Type B pancreatic cell (in vitro differentiated cells): ENCODE measurements around the gene KCNJ8. TPM values are rescaled to one million over a fixed set of nuclear protein-coding genes. Genes with fewer than 3 reads are reported as not detected.

Source experiments
- DNase-seq: peaks from one replicate; pipeline ENCODE4 v3.0.0; 2021; ENCODE audit warnings: mixed read lengths; ENCODE audit not compliant: unreplicated experiment; ENCODE audit errors: extremely low spot score
- H3K27ac Mint-ChIP-seq: 2 replicates; pipeline ENCODE4 v1.8.0; 2021; ENCODE audit warnings: mild to moderate bottlenecking, mixed read lengths
- H3K27me3 Mint-ChIP-seq: 2 replicates; pipeline ENCODE4 v1.8.0; 2021; ENCODE audit warnings: mixed read lengths
- H3K36me3 Mint-ChIP-seq: 2 replicates; pipeline ENCODE4 v1.8.0; 2021; ENCODE audit warnings: mixed read lengths
- H3K4me1 Mint-ChIP-seq: one replicate; pipeline ENCODE4 v1.8.0; 2021; ENCODE audit warnings: mixed read lengths; ENCODE audit not compliant: unreplicated experiment
- H3K4me3 Mint-ChIP-seq: 2 replicates; pipeline ENCODE4 v1.8.0; 2021; ENCODE audit warnings: mild to moderate bottlenecking, mixed read lengths
- H3K9me3 Mint-ChIP-seq: 2 replicates; pipeline ENCODE4 v1.8.0; 2021; ENCODE audit warnings: mixed read lengths
- CTCF ChIP-seq: fragments of 200-600 bp; sonication (generic); conservative IDR thresholded peaks from 2 replicates; pipeline ENCODE4 v1.5.0; 2021; ENCODE audit warnings: antibody characterized with exemption, mild to moderate bottlenecking
- total RNA-seq: library from RNA; stranded (reverse); gene quantifications from 2 replicates; pipeline ENCODE4 v1.2.1, GENCODE V29; 2021; ENCODE audit warnings: low replicate concordance

Gene KCNJ8
- total RNA-seq, 1 donor from 2014 or later = 2.4 TPM

GRCh38 chr12:21771311-21771710, 3.2 kb downstream of the KCNJ8 start:
- peaks cover 66% of the 10 kb centered on the region for H3K27me3 Mint-ChIP-seq
- peaks cover 8% of the 10 kb centered on the region for H3K36me3 Mint-ChIP-seq
- DNase-seq = no peak
- TF ChIP-seq CTCF = no peak
- no peak overlapping the region for H3K4me3 Mint-ChIP-seq
- H3K9me3 Mint-ChIP-seq = no peaks in the 10 kb centered on the region
- no peaks in the 10 kb centered on the region for H3K4me1 Mint-ChIP-seq
- no peak overlapping the region for H3K27ac Mint-ChIP-seq

GRCh38 chr12:21769307-21769706, 5.2 kb downstream of the KCNJ8 start:
- Mint-ChIP-seq H3K9me3 (no peaks in the 10 kb centered on the region), H3K27me3 (peaks cover 55% of the 10 kb centered on the region), H3K4me1 (no peaks in the 10 kb centered on the region), H3K4me3 (no peak overlapping the region), H3K27ac (no peak overlapping the region), H3K36me3 (peaks cover 8% of the 10 kb centered on the region)
- no peak for TF ChIP-seq CTCF
- DNase-seq = no peak

- DNase-seq = no peak
- no peak overlapping the region for H3K27ac Mint-ChIP-seq
- no peak overlapping the region for H3K4me3 Mint-ChIP-seq
- peaks cover 4% of the 10 kb centered on the region for H3K36me3 Mint-ChIP-seq
- no peaks in the 10 kb centered on the region for H3K9me3 Mint-ChIP-seq
- TF ChIP-seq CTCF = no peak
- H3K27me3 Mint-ChIP-seq = peaks cover 37% of the 10 kb centered on the region
- H3K4me1 Mint-ChIP-seq = no peaks in the 10 kb centered on the region
Observed at GRCh38 chr12:21766403-21766802, 8.1 kb downstream of the KCNJ8 start.

GRCh38 chr12:21764950-21765349, 9.6 kb downstream of the KCNJ8 start:
- no peak overlapping the region for H3K27ac Mint-ChIP-seq
- H3K9me3 Mint-ChIP-seq = no peaks in the 10 kb centered on the region

GRCh38 chr12:21764065-21764464, 10.4 kb downstream of the KCNJ8 start:
- no peak for DNase-seq
- no peak for TF ChIP-seq CTCF
- Mint-ChIP-seq H3K4me3 (no peak overlapping the region), H3K4me1 (no peaks in the 10 kb centered on the region), H3K27ac (no peak overlapping the region), H3K9me3 (no peaks in the 10 kb centered on the region), H3K36me3 (no peaks in the 10 kb centered on the region), H3K27me3 (peaks cover 22% of the 10 kb centered on the region)

More at GRCh38 chr12:21764950-21765349, 9.6 kb downstream of the KCNJ8 start:
- Mint-ChIP-seq H3K4me3 (no peak overlapping the region), H3K27me3 (peaks cover 29% of the 10 kb centered on the region), H3K36me3 (peaks cover 4% of the 10 kb centered on the region), H3K4me1 (no peaks in the 10 kb centered on the region)
- no peak for DNase-seq
- TF ChIP-seq CTCF = no peak

- no peaks in the 10 kb centered on the region for H3K9me3 Mint-ChIP-seq
- TF ChIP-seq CTCF = no peak
- peaks cover 20% of the 10 kb centered on the region for H3K27me3 Mint-ChIP-seq
- no peak for DNase-seq
- H3K4me1 Mint-ChIP-seq = no peaks in the 10 kb centered on the region
- no peaks in the 10 kb centered on the region for H3K36me3 Mint-ChIP-seq
- H3K27ac Mint-ChIP-seq = no peak overlapping the region
- H3K4me3 Mint-ChIP-seq = no peak overlapping the region
Observed at GRCh38 chr12:21763531-21763930, 11.0 kb downstream of the KCNJ8 start.
